T-helper 22 cell (primary cell): ENCODE measurements around the gene TMEM147.
"Not testable (repeated sequence)": the region's sequence is repeated elsewhere in the genome, so short reads cannot be mapped to it uniquely, and the experiment has no call there.

Source experiments
- DNase-seq: peaks from one replicate; pipeline ENCODE4 v3.0.0-alpha.2; 2020; ENCODE audit warnings: low read depth

The TMEM147 gene

DNA sequence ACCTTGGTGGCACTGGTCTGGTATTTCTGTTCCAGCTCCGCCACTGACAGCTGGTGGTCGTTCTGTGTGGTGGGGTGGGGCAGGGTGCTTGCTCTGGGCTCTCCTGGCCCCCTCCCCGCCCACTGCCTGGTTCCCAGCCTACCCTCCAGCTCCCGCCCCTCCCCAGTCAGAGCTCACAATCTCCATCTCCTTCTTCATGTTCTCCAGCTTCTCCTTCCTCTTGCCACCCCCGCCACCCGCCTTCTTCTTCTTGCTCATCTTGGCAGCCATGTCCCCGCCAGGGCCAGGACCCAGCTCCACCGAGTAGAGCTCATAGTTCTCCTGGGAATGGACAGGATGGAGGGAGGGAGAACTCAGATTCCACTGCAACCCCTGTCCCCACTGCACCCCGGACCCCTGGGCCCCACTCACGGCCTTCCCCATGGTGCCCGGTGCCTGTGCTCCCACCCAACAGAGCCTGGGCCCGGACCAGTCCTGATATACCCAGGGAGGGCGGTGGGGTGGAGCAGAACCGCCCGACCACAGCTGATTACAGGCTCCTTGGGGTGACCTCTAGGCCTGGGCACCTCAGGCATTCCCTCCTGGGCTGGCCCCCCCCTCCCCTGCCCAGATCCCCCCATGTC is 17.9 kb downstream of the TMEM147 start, which contains the start of gene ATP4A:
Gene ATP4A (minus strand): TSS at position 452 of the 623 bp plus-strand sequence. CDS start 29 bp downstream, at position 423.
- DNase-seq: no peak

DNA sequence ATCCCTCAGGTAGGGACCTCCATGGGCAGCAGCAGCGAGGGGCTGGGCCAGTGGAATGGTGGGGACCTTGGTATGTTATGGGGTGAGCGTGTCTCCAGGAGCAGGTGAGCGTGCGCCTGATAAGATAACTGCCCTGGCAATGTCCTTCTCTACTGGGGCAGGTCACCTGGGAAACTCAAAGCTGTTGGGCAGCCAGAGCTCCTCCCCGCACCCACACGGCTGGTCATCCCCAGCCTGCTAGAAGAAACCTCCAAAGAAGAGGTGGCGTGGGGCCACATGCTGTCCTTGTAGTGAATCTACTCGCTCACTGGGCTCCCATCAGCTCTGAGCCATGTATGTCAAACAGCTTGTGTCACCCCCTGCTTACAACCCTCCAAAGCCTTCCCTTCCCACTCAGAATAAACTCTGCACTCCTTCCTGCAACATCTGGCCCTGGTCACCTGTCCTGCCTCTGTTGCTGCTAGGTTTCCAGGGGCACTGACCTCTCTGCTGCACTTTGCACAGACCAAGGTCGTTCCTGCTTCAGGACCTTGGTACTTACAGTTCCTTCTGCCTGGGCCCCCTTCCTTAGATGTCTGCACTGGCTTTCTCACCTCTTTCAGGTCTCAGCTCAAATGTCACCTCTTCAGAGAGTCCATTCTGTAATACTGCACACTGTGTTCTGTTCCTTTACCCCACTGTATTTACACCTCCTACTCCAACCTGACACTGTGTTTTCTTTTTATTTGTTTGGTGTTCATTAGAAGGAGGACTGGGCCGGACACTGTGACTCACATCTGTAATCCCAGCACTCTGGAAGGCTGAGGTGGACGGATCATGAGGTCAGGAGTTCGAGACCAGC is 19.8 kb downstream of the TMEM147 start:
- DNase-seq: no peak

DNA sequence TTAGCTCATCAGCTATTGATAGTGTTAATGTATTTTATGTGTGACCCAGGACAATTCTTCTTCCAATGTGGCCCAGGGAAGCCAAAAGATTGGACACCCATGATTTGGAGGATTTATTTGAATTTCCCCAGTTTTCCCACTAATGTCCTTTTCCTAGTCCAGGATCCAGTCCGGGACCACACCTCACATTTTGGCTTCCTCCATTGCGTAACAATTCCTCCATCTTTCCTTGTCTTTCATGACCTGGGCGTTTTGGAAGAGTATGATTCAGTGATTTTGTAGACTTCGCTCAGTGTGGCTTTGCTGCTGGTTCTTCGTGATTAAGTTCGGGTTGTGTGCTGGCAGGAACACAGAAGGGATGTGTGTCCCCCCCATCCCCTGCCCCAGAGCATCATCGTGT is 21.3 kb downstream of the TMEM147 start:
- no peak for DNase-seq

DNA sequence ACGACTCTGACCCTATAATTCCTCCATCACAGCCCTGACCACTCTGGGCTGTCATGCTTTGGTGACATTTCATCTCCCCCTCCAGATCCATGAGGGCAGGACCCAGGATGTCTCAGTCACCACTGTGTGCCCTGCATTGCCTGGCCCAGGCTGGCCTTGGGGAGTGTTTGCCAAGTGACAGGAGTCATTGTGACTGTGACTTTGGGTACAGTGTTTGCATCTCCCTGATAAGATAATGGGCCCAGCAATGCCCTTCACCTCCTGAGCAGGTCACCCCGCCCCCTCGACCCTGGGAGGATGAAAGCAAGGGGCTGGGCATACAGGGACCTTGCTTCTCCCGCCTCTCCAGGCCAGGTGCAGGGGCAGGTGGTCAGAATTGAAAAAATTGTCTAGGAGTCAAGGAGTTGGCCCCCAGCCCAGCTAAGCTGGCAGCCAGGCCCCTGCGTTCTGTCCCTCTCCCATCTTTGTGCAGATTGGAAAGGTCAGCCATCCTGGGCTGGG is 23.9 kb downstream of the TMEM147 start:
- DNase-seq: no peak

DNA sequence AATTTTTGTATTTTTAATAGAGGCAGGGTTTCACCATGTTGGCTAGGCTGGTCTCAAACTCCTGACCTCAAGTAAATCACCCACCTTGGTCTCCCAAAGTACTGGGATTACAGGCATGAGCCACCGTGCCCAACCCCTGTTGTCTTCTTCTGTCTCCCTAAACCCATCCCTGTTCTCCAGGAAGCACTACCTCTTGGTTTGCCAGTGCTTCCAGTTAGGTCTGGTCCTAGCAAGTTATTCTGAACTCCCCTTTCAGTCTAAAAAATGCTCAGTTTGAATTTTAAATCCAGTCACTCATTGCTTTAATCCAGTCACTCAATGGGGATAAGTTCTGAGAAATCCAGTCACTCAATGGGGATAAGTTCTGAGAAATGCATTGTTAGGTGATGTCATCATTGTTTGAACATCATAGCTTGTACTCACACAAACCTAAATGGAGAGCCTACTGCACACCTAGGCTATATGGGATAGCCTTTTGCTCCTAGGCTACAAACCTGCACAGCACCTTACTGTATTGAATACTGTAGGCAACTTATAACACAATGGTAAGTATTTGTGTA is 26.1 kb downstream of the TMEM147 start:
- DNase-seq: no peak

DNA sequence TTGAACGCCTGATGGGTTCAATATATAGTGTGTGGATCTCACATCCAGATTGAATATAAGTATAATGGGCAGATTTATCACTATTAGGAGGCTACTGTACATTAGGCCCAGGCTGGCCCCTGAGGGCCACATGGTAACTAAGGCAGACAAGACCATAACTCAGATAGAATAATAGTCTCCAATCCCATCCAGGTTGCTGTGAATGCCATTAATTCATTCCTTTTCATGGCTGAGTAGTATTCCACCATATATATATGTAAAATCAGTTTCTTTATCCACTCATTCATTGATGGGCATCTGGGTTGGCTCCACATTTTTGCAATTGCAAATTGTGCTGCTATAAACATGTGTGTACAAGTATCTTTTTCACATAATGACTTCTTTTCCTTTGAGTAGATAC is 32.5 kb downstream of the TMEM147 start:
- no peak for DNase-seq

DNA sequence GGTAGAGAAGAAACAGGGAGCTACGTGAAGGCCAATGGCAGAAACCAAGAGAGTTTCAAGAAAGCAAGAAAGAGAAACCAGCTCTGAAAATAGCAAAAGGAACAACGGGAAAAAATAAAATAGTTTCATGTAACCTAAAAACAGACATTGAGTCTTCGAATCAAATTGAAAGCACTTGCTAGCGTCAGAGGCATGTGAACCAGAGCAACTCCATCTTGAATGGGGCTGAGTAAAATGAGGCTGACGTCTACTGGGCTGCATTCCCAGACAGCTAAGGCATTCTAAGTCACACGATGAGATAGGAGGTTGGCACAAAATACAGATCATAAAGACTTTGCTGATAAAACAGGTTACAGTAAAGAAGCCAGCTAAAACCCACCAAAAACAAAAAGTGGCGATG is 33.3 kb downstream of the TMEM147 start:
- no peak for DNase-seq

DNA sequence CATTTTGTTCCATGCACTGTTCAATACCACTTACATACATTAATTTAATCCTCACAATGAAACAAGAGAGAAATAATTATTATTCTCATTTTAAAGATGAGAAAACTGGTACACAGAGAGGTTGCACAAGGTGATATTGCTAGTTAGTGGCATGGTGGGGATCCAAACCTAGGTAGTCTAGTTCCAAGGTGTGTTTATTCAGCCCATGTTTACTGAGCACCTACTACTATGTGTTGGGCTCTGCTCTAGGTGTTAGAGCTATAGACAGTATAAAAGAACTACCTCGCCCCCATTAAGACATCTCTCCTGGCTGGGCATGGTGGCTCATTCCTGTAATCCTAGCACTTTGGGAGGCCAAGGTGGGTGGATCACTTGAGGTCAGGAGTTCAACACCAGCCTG is 37.3 kb downstream of the TMEM147 start:
- no peak for DNase-seq

DNA sequence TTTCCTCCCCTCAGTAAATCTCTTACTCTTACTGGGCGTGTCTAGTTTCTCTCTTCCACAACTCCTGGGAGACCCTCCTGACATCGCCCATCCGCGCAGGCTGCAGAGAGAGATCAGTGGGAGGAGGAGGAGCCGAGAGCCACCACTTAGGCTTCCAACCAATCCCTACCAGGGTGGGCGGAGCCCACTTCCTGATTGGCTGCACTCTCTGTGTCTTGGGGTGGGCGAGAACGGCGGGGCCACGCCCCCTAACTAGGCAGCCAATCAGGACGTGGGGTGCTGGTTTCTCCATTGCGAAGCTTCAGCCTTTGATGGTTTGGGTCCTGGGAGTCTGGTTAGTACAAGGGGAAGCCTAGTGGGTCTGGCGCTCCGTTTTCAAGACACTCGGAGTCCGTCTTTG is 40.4 kb downstream of the TMEM147 start, which contains the start of gene PMIS2:
Gene PMIS2 (plus strand): TSS at position 326 of the 400 bp plus-strand sequence. CDS start 87 bp downstream, outside the sequence.
- DNase-seq: no peak

DNA sequence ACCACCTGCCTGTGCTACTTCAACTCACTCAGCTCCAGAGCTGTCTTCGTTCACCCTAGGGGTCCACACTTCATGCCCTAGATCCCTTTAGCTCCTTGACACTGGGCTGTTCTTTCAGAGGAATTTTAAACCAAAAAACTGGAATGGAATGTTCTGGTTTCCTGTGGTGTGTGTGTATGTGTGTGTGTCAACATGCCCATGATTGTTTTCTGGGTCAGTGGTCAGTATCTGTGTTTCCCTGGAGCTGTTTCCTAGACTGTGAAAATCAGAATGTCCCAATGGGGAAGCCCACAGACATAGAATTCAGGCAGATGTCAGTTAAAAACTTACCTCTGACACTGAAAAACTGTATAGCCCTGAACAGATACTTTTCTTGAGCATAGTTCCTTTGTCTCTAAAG is 41.9 kb downstream of the TMEM147 start:
- no peak for DNase-seq

DNA sequence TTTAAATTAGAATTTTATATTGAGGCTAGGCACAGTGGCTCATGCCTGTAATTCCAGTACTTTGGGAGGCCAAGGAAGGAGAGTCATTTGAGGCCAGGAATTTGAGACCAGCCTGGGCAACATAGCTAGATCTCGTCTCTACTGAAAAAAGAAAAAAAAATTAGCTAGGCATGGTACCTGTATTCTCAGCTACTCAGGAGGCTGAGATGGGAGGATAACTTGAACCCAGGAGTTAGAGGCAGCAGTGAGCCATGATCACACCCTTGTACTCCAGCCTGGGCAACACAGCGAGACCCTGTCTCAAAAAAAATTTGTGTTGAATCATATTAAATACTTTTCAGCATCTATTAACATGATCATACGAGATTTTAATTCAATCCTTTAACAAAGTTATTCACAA is 45.4 kb downstream of the TMEM147 start:
- DNase-seq: no peak

DNA sequence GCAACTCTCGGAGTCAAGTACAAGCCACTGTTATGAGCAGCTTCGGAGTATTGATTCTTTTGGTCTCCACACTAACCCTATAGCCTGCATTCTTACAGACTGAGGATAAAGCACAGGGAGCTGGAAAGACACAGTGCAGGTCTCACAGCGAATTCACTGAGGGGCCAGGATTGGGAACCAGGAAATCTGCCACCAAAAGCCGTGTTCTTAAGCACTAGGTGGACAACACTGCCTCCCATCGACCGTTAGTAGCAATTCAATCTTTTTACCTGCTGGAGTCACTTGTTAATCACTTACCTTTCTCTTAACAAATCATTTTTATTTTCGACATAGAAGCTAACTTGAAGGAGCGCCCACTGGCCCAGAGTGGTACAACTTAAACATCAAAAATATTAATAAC is 46.8 kb downstream of the TMEM147 start:
- DNase-seq: no peak

DNA sequence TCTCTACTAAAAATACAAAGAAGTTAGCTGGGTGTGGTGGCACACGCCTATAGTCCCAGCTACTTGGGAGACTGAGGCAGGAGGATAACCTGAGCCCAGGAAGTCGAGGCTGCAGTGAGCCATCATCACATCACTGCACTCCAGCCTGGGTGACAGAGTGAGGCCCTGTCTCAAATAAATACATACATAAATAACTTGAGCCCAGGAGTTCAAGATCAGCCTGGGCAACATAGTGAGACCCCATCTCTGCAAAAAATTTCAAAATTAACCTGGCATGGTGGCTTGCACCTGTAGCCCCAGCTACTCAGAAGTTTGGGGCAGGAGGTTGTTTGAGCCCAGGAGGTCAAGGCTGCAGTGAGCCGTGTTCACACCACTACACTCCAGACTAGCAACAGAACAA is 49.6 kb downstream of the TMEM147 start:
- DNase-seq: not testable (repeated sequence)

DNA sequence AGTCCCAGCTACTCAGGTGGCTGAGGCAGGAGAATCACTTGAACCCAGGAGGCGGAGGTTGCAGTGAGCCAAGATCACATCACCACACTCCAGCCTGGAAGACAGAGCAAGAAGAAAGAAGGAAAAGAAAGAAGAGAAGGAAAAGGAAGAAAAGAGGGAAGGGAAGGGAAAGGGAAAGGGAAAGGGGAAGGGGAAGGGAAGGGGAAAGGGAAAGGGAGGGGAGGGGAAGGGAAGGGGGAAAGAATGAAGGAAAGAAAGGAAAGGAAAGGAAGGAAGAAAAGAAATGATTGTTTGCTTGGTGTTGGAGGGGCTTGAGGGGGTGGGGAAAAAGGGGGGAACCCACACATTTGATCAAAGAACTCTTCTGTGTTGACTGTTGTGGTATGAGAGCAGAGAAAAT is 50.5 kb downstream of the TMEM147 start:
- no peak for DNase-seq

DNA sequence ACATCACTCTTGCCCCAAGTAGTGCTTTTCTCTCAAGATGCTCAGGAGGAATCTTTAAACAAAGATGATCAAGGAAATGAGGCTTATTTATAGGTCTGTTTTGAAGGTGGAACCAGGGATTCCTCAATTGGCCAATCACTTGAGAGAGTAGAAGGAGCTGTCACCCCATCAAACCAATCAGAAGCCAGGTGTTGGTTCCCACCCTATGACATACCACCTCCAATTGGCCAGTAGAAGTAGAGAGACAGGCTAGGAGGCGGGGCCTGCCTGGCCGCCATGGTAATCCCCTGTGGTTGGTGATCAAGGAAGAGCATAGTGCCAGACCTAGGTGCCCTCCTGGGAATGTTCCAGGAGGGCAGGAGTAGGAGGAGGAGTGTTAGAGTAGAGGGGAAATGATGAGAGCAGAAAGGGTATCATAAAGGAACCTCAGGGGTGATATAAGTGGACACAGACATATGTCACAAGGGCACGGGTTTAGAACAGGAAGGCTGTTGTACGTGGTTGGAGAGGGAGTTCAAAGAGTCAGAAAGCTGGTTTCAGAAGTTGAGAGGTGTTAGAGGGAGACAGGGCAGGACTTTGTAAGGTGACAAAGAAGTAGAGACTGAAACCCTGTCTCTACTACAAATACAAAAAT is 51.1 kb downstream of the TMEM147 start:
- no peak for DNase-seq
